ENCODE measurements around the gene SLC2A2. TPM values are rescaled to one million over a fixed set of nuclear protein-coding genes. Genes with fewer than 3 reads are reported as not detected.
A peak's percentile ranks its signal among the peaks of the same experiment; 100 is the strongest.

SLC2A2 gene
- total and polyA plus RNA-seq, 3 experiments from 2014 or later: not detected

- H3K4me1 Mint-ChIP-seq: no peaks in the 10 kb centered on the region
- peaks cover 8 to 31% of the 10 kb centered on the region in 2 donors for H3K27me3 Mint-ChIP-seq
- no peak overlapping the region for H3K4me3 Mint-ChIP-seq
- Histone ChIP-seq H3K9me3 (ENCODE audit: low read length) (no peaks in the 10 kb centered on the region), H3K4me3 (ENCODE audit: low read length) (no peak overlapping the region), H3K4me1 (ENCODE audit: insufficient read depth, low read length) (no peaks in the 10 kb centered on the region), H3K27ac (ENCODE audit: low read depth, low read length) (no peak overlapping the region), H3K27me3 (ENCODE audit: insufficient read depth, low read length, poor library complexity, severe bottlenecking) (no peaks in the 10 kb centered on the region), H3K36me3 (ENCODE audit: insufficient read depth, low read length) (no peaks in the 10 kb centered on the region)
- DNase-seq: no peak
- CTCF ChIA-PET: interaction anchor here (1.3 kb wide), 1 partner anchor 520 kb away, joined by 3 read pairs; no protein-coding TSS in a partner anchor
- no peaks in the 10 kb centered on the region for H3K9me3 Mint-ChIP-seq
- POLR2A ChIA-PET: no interaction called here
- H3K27ac Mint-ChIP-seq: no peak overlapping the region
- H3K36me3 Mint-ChIP-seq: no peaks in the 10 kb centered on the region
These were observed 20.2 kb upstream of the SLC2A2 start for GRCh38 chr3:171046760-171047159.

DNA sequence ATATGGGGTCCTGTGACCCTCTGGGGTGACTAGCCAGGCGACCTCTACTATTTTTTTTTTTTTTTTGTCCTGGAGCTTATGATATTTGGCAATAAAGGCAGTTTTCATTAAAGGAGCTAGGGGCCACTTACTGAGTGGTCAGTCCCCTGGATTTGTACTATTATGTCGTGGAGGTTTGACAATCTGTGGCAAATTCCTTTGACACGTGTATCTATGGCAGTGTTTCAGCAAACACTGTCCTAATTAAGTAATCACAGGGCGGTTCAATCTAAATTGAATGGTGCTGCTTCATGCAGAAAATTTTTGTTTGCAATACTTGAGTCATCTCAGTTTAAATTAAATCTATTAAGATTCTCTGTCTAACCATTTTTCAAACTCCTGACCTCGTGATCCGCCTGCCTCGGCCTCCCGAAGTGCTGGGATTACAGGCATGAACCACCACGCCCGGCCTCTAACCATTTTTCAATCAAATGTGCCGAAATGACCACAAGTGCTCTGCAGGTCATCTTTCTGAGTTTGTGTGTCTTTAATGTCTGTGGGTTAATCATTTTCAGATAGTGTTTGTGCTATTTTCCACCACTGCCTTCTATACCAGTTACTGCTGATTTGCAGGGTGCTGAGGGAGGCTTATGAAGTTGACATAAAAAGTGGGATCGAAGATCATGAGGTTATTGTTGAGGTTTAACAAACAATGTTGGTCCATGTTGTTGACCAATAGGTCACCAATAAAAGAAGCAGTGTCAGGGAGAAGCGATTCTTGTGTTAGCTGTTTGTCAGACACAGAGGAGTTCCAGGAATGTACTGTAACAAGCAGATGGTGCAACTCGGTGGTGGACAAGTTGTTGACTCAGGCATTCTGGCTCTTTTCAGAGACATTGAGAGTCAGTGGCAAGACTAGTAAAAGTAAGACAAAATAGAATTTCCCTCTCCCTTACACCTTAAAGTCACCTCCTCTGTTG lies 18.6 kb upstream of the SLC2A2 start:
- H3K27ac ChIP-seq (ENCODE audit: low read depth, low read length): no peak overlapping the region
- H3K9me3 ChIP-seq (ENCODE audit: low read length): no peaks in the 10 kb centered on the region
- CTCF ChIA-PET: no interaction called here
- Mint-ChIP-seq H3K4me3 (no peak overlapping the region), H3K36me3 (no peaks in the 10 kb centered on the region), H3K27me3 (peaks cover 8 to 31% of the 10 kb centered on the region in 2 donors), H3K4me1 (no peaks in the 10 kb centered on the region), H3K9me3 (no peaks in the 10 kb centered on the region), H3K27ac (peak overlapping the region in 1 of 8 donors; percentile 7)
- no peak overlapping the region for H3K4me3 ChIP-seq (ENCODE audit: low read length)
- H3K36me3 ChIP-seq (ENCODE audit: insufficient read depth, low read length): no peaks in the 10 kb centered on the region
- no peaks in the 10 kb centered on the region for H3K4me1 ChIP-seq (ENCODE audit: insufficient read depth, low read length)
- POLR2A ChIA-PET: no interaction called here
- no peaks in the 10 kb centered on the region for H3K27me3 ChIP-seq (ENCODE audit: insufficient read depth, low read length, poor library complexity, severe bottlenecking)
- no peak for DNase-seq

GRCh38 chr3:171044384-171044783 lies 17.9 kb upstream of the SLC2A2 start:
- H3K36me3 Mint-ChIP-seq: no peaks in the 10 kb centered on the region
- H3K9me3 Mint-ChIP-seq: no peaks in the 10 kb centered on the region
- H3K36me3 ChIP-seq (ENCODE audit: insufficient read depth, low read length): no peaks in the 10 kb centered on the region
- no peak overlapping the region for H3K27ac Mint-ChIP-seq
- DNase-seq: no peak
- H3K27ac ChIP-seq (ENCODE audit: low read depth, low read length): no peak overlapping the region
- H3K4me1 Mint-ChIP-seq: no peaks in the 10 kb centered on the region
- H3K27me3 Mint-ChIP-seq: peaks cover 13 to 38% of the 10 kb centered on the region in 2 donors
- no peaks in the 10 kb centered on the region for H3K4me1 ChIP-seq (ENCODE audit: insufficient read depth, low read length)
- no peaks in the 10 kb centered on the region for H3K27me3 ChIP-seq (ENCODE audit: insufficient read depth, low read length, poor library complexity, severe bottlenecking)
- H3K9me3 ChIP-seq (ENCODE audit: low read length): no peaks in the 10 kb centered on the region
- POLR2A ChIA-PET: no interaction called here
- no peak overlapping the region for H3K4me3 ChIP-seq (ENCODE audit: low read length)
- H3K4me3 Mint-ChIP-seq: no peak overlapping the region
- CTCF ChIA-PET: no interaction called here

GRCh38 chr3:171039674-171040073 lies 13.2 kb upstream of the SLC2A2 start:
- CTCF ChIA-PET: no interaction called here
- no peak overlapping the region for H3K4me3 Mint-ChIP-seq
- Histone ChIP-seq H3K4me1 (ENCODE audit: insufficient read depth, low read length) (no peaks in the 10 kb centered on the region), H3K4me3 (ENCODE audit: low read length) (no peak overlapping the region), H3K27me3 (ENCODE audit: insufficient read depth, low read length, poor library complexity, severe bottlenecking) (no peaks in the 10 kb centered on the region), H3K36me3 (ENCODE audit: insufficient read depth, low read length) (no peaks in the 10 kb centered on the region), H3K9me3 (ENCODE audit: low read length) (no peaks in the 10 kb centered on the region), H3K27ac (ENCODE audit: low read depth, low read length) (no peak overlapping the region)
- no peak for DNase-seq
- no peaks in the 10 kb centered on the region for H3K9me3 Mint-ChIP-seq
- no peak overlapping the region for H3K27ac Mint-ChIP-seq
- no peaks in the 10 kb centered on the region for H3K36me3 Mint-ChIP-seq
- H3K27me3 Mint-ChIP-seq: peaks cover 14 to 63% of the 10 kb centered on the region in 2 donors
- POLR2A ChIA-PET: no interaction called here
- no peaks in the 10 kb centered on the region for H3K4me1 Mint-ChIP-seq

DNA sequence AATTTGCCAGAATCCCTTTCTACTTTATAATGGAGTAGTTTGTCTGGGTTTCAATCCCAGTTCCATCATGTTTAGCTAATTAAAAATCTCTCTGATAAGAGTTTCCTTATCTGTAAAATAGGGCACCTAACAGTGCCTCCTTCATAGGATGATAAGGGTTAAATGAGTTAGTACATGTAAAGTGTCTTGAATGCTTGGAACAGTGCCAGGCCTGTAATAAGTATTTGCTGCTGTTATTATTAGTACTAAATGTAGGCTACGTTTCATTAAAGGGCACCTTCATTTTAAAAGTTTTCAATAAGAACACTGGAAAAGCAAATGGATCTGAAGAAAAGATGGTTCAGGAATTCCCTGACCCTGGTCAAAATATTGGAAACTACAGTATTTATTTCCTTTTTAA lies 11.8 kb upstream of the SLC2A2 start:
- no peak for DNase-seq
- ChIA-PET CTCF (no interaction called here), POLR2A (no interaction called here)
- H3K27me3 ChIP-seq (ENCODE audit: insufficient read depth, low read length, poor library complexity, severe bottlenecking): no peaks in the 10 kb centered on the region
- H3K9me3 ChIP-seq (ENCODE audit: low read length): no peaks in the 10 kb centered on the region
- Mint-ChIP-seq H3K27ac (no peak overlapping the region), H3K9me3 (no peaks in the 10 kb centered on the region), H3K27me3 (peaks cover 14 to 57% of the 10 kb centered on the region in 2 donors), H3K4me3 (no peak overlapping the region), H3K4me1 (no peaks in the 10 kb centered on the region), H3K36me3 (no peaks in the 10 kb centered on the region)
- H3K27ac ChIP-seq (ENCODE audit: low read depth, low read length): no peak overlapping the region
- no peak overlapping the region for H3K4me3 ChIP-seq (ENCODE audit: low read length)
- no peaks in the 10 kb centered on the region for H3K4me1 ChIP-seq (ENCODE audit: insufficient read depth, low read length)
- no peaks in the 10 kb centered on the region for H3K36me3 ChIP-seq (ENCODE audit: insufficient read depth, low read length)

DNA sequence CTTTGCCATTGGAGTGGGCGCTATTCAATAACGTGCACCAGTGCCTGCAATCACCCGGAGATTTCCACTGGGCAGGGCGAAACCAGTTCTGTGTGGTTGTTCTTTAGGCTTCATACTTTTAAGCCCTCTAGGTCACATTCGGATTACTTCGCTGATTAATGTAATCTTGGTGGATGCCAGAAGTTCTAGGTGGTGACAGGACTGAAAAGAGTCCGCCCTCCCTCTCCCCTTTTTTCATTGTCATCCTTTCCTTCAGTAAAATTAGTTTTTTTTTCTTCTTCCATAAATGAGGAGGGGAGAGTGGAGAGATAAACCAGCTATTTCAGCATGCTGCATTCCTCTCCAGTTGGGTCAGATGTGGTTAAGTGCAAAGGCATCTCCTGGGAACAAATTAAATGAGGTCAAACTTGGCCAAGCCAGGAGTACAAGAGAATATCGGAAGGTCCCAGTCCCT lies 2.3 kb upstream of the SLC2A2 start:
- no peak for DNase-seq
- peak overlapping the region; percentile 25 for H3K4me3 ChIP-seq (ENCODE audit: low read length)
- no peaks in the 10 kb centered on the region for H3K36me3 ChIP-seq (ENCODE audit: insufficient read depth, low read length)
- no peak overlapping the region for H3K27ac Mint-ChIP-seq
- CTCF ChIA-PET: no interaction called here
- no peak overlapping the region for H3K27ac ChIP-seq (ENCODE audit: low read depth, low read length)
- peaks cover 0 to 21% of the 10 kb centered on the region in 2 donors for H3K27me3 Mint-ChIP-seq
- H3K36me3 Mint-ChIP-seq: no peaks in the 10 kb centered on the region
- H3K27me3 ChIP-seq (ENCODE audit: insufficient read depth, low read length, poor library complexity, severe bottlenecking): no peaks in the 10 kb centered on the region
- peaks cover 5% of the 10 kb centered on the region for H3K4me1 ChIP-seq (ENCODE audit: insufficient read depth, low read length)
- no peaks in the 10 kb centered on the region for H3K9me3 ChIP-seq (ENCODE audit: low read length)
- no peaks in the 10 kb centered on the region for H3K9me3 Mint-ChIP-seq
- no peak overlapping the region for H3K4me3 Mint-ChIP-seq
- POLR2A ChIA-PET: no interaction called here
- H3K4me1 Mint-ChIP-seq: peaks cover 0 to 6% (median 0%) of the 10 kb centered on the region in 3 donors

DNA sequence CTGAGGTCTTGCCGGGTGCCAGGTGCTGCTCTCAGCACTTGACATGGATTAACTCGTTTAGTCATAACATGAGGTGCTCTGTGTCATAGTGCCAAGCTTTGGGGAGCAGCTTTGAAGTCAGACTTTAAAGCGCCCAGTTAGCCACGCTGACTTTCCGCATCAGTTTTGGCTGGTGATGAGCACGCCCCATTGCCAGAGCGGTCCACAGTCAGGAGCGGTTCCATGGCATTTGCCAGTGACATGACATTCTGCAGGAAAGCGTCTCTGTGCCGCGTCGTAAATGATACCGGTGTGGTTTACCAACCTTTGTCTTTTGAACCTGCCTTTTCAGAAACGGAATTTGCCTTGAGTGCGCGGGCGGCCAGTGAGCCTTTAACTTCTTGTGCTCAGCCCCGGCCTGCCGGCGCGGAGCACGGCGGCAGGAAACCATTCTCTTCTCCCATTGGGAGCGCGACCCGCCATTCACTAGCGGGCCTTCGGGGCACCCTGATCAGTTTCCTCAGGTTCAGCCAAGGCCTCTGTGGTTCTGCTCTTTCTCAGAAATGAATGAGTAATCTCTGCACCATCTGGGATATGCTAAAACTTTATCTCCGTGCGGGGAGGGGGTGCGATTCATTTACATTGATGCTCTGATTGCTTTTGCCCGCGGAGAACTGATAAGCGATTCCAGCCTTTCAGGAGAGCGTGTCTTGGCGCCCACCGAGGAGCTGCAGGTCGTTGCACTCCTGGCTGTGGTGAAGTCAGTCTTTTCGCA lies 1.7 kb upstream of the SLC2A2 start:
- ChIA-PET CTCF (no interaction called here), POLR2A (no interaction called here)
- DNase-seq: peak in 1 of 5 donors; percentile 10
- Histone ChIP-seq H3K9me3 (ENCODE audit: low read length) (no peaks in the 10 kb centered on the region), H3K27me3 (ENCODE audit: insufficient read depth, low read length, poor library complexity, severe bottlenecking) (no peaks in the 10 kb centered on the region), H3K4me1 (ENCODE audit: insufficient read depth, low read length) (peaks cover 5% of the 10 kb centered on the region), H3K4me3 (ENCODE audit: low read length) (peak overlapping the region; percentile 25), H3K27ac (ENCODE audit: low read depth, low read length) (no peak overlapping the region), H3K36me3 (ENCODE audit: insufficient read depth, low read length) (no peaks in the 10 kb centered on the region)
- Mint-ChIP-seq H3K36me3 (no peaks in the 10 kb centered on the region), H3K9me3 (no peaks in the 10 kb centered on the region), H3K4me3 (no peak overlapping the region), H3K27ac (no peak overlapping the region), H3K4me1 (peaks cover 0 to 6% (median 0%) of the 10 kb centered on the region in 3 donors), H3K27me3 (peaks cover 0 to 21% of the 10 kb centered on the region in 2 donors)

DNA sequence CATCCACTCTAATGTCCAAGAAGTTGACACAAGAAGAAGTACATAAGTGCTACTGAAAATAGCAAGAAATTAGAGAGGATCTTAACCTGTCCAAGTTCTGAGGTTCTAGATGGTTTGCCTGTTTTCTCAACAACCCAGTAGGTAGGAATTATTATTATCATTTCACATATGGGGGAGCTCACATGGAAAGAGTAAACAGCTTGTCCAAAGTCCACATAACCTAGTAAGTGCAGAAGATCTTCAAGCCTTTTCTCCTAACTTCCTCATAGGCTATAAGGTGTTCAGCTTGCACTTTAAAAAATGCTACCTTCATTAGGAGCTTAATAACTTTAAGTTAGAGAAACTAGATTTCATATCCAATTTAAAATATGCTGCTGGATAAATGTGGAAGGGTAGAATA lies 3.0 kb downstream of the SLC2A2 start:
- Histone ChIP-seq H3K27me3 (ENCODE audit: insufficient read depth, low read length, poor library complexity, severe bottlenecking) (peaks cover 3% of the 10 kb centered on the region), H3K4me3 (ENCODE audit: low read length) (no peak overlapping the region), H3K4me1 (ENCODE audit: insufficient read depth, low read length) (peaks cover 2% of the 10 kb centered on the region), H3K9me3 (ENCODE audit: low read length) (no peaks in the 10 kb centered on the region), H3K27ac (ENCODE audit: low read depth, low read length) (no peak overlapping the region), H3K36me3 (ENCODE audit: insufficient read depth, low read length) (no peaks in the 10 kb centered on the region)
- no peak overlapping the region for H3K4me3 Mint-ChIP-seq
- no peak for DNase-seq
- ChIA-PET POLR2A (no interaction called here), CTCF (no interaction called here)
- peaks cover 0 to 37% of the 10 kb centered on the region in 2 donors for H3K27me3 Mint-ChIP-seq
- H3K27ac Mint-ChIP-seq: no peak overlapping the region
- H3K9me3 Mint-ChIP-seq: no peaks in the 10 kb centered on the region
- H3K4me1 Mint-ChIP-seq: peaks cover 0 to 6% (median 0%) of the 10 kb centered on the region in 3 donors
- no peaks in the 10 kb centered on the region for H3K36me3 Mint-ChIP-seq
